Measurements from ENCODE around the gene FLT4. TPM values are rescaled to one million over a fixed set of nuclear protein-coding genes. Genes with fewer than 3 reads are reported as not detected.

Gene FLT4
- total and polyA plus RNA-seq, 2 donors (not counting 1 experiment from before 2014, with no cell fraction given) = 0.01 TPM; not detected in 1

GRCh38 chr5:180586204-180586603, 63.2 kb downstream of the FLT4 start:
- CTCF ChIA-PET = no interaction called here
- H3K4me3 Mint-ChIP-seq = no peak overlapping the region
- Histone ChIP-seq H3K27ac (ENCODE audit: low read length in 2 of 2) (no peak overlapping the region), H3K9me3 (ENCODE audit: control extremely low read depth in 1 of 3, control insufficient read depth in 2 of 3, insufficient read depth in 1 of 3, low read length in 2 of 3) (peaks cover 0 to 8% (median 0%) of the 10 kb centered on the region in 3 donors), H3K27me3 (replicated peaks in 1 of 4; ENCODE audit: control extremely low read depth in 1 of 4, control insufficient read depth in 3 of 4, insufficient read depth in 4 of 4, low read length in 3 of 4) (peaks cover 0 to 13% (median 2%) of the 10 kb centered on the region in 4 experiments), H3K4me2 (replicated peaks; ENCODE audit: low read depth, low read length, poor library complexity, severe bottlenecking) (no peak overlapping the region), H3K4me1 (ENCODE audit: control insufficient read depth in 2 of 2, insufficient read depth in 2 of 2, low read length in 2 of 2) (no peaks in the 10 kb centered on the region), H3K9ac (ENCODE audit: low read length) (no peak overlapping the region), H2AFZ (ENCODE audit: insufficient read depth, low read depth, low read length, poor library complexity, severe bottlenecking) (no peak overlapping the region), H3K79me2 (ENCODE audit: control insufficient read depth, insufficient read depth, low read length) (no peaks in the 10 kb centered on the region), H4K20me1 (ENCODE audit: control insufficient read depth, insufficient read depth, low read length, poor library complexity, severe bottlenecking) (no peaks in the 10 kb centered on the region), H3K36me3 (replicated peaks in 1 of 2; ENCODE audit: control extremely low read depth in 1 of 2, control insufficient read depth in 1 of 2, extremely low read depth in 1 of 2, insufficient read depth in 2 of 2, low read length in 1 of 2) (no peaks in the 10 kb centered on the region), H3K4me3 (ENCODE audit: control extremely low read depth in 1 of 5, extremely low read depth in 1 of 5, insufficient read depth in 1 of 5, low read depth in 2 of 5, low read length in 4 of 5) (no peak overlapping the region)
- no peaks in the 10 kb centered on the region for H3K9me3 Mint-ChIP-seq (ENCODE audit: insufficient read depth)
- WGBS (ENCODE audit: insufficient coverage) = 83% methylated on average over 1 of the region's 3 CpGs
- POLR2A ChIA-PET = no interaction called here
- peaks cover 3% of the 10 kb centered on the region for H3K4me1 Mint-ChIP-seq
- TF ChIP-seq CTCF (IDR thresholded peaks at IDR 0.05) = no peak
- no peak for TF ChIP-seq EZH2 (IDR thresholded peaks at IDR 0.05; ENCODE audit: borderline replicate concordance, insufficient read depth, low read depth, low read length, poor library complexity, severe bottlenecking)
- DNase-seq (no peak), ATAC-seq (ENCODE audit: low read depth) (no peak)
- no peak overlapping the region for H3K27ac Mint-ChIP-seq
- peaks cover 12% of the 10 kb centered on the region for H3K27me3 Mint-ChIP-seq
- intact Hi-C loops (cut with micrococcal nuclease) = no loop called here

- Histone ChIP-seq H3K4me3 (ENCODE audit: control extremely low read depth in 1 of 5, extremely low read depth in 1 of 5, insufficient read depth in 1 of 5, low read depth in 2 of 5, low read length in 4 of 5) (no peak overlapping the region), H3K27me3 (replicated peaks in 1 of 4; ENCODE audit: control extremely low read depth in 1 of 4, control insufficient read depth in 3 of 4, insufficient read depth in 4 of 4, low read length in 3 of 4) (no peaks in the 10 kb centered on the region), H3K4me1 (ENCODE audit: control insufficient read depth in 2 of 2, insufficient read depth in 2 of 2, low read length in 2 of 2) (no peaks in the 10 kb centered on the region), H3K9me3 (ENCODE audit: control extremely low read depth in 1 of 3, control insufficient read depth in 2 of 3, insufficient read depth in 1 of 3, low read length in 2 of 3) (peaks cover 0 to 12% (median 0%) of the 10 kb centered on the region in 3 donors), H3K36me3 (replicated peaks in 1 of 2; ENCODE audit: control extremely low read depth in 1 of 2, control insufficient read depth in 1 of 2, extremely low read depth in 1 of 2, insufficient read depth in 2 of 2, low read length in 1 of 2) (no peaks in the 10 kb centered on the region), H3K27ac (ENCODE audit: low read length in 2 of 2) (no peak overlapping the region), H3K79me2 (ENCODE audit: control insufficient read depth, insufficient read depth, low read length) (no peaks in the 10 kb centered on the region), H4K20me1 (ENCODE audit: control insufficient read depth, insufficient read depth, low read length, poor library complexity, severe bottlenecking) (no peaks in the 10 kb centered on the region), H2AFZ (ENCODE audit: insufficient read depth, low read depth, low read length, poor library complexity, severe bottlenecking) (no peak overlapping the region), H3K9ac (ENCODE audit: low read length) (no peak overlapping the region), H3K4me2 (replicated peaks; ENCODE audit: low read depth, low read length, poor library complexity, severe bottlenecking) (no peak overlapping the region)
- H3K4me1 Mint-ChIP-seq = no peaks in the 10 kb centered on the region
- H3K9me3 Mint-ChIP-seq (ENCODE audit: insufficient read depth) = no peaks in the 10 kb centered on the region
- no peak overlapping the region for H3K27ac Mint-ChIP-seq
- no peak for DNase-seq
- peaks cover 1% of the 10 kb centered on the region for H3K27me3 Mint-ChIP-seq
- ATAC-seq (ENCODE audit: low read depth) = no peak
- no peak overlapping the region for H3K4me3 Mint-ChIP-seq
- WGBS (ENCODE audit: insufficient coverage) = no CpG with 5 or more reads among the region's 2 CpGs
- TF ChIP-seq CTCF (IDR thresholded peaks at IDR 0.05) (no peak), EZH2 (IDR thresholded peaks at IDR 0.05; ENCODE audit: borderline replicate concordance, insufficient read depth, low read depth, low read length, poor library complexity, severe bottlenecking) (no peak)
- intact Hi-C loops (cut with micrococcal nuclease) = no loop called here
- CTCF ChIA-PET = no interaction called here
- POLR2A ChIA-PET = no interaction called here
These were observed 65.7 kb downstream of the FLT4 start for GRCh38 chr5:180583738-180584137.
